Activated CD4-positive, alpha-beta T cell treated with anti-CD3 and anti-CD28 coated beads, Interleukin-10, Interleukin-2, amounts not matched to agents 100 ng/mL and 50 ng/mL, durations not matched to agents 16 hours and 8 hours (primary cell): ENCODE data around the gene CAMTA1.
"Not testable (repeated sequence)": the region's sequence is repeated elsewhere in the genome, so short reads cannot be mapped to it uniquely, and the experiment has no call there.

Experiments used
- DNase-seq: peaks from one replicate; pipeline ENCODE4 v3.0.0-alpha.2; 2020

Gene CAMTA1

DNA sequence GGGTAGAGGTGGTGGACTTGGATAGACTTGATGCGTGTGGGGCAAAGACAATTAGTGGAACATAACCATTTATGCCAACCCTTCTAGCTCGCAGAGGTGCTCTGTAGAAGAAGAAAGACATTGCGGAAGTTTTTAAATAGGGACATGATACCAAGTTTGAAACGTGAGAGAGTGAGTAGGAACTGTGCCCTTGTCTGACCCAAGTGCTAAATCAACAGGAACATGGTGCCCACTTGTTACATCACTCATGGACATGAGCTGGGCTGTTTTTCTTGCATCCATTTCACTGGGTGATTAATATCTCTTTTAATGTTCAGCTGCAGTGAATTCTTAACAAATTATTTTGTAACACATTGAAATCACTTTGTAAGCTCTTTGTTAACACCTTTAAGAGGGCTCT, 577.7 kb downstream of the CAMTA1 start:
- no peak for DNase-seq

DNA sequence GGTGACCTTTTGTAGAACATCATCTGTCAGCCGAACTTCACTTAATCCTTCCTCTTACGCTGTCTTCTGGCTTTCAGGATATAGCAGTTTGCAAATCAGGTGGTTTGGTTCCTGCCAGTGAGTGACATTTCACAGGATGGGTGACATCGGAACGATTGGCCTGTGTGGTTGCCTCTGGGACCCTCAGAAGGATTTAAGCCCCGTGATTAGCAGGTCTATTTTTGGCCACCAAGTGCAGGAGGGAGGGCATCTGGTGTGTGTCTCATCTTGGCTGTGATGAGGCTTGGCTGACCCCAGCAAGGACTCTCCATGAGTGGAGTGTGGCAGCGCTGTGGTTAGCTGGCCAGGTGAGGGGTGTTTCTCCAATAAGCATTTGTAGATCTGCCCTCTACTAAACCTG, 578.2 kb downstream of the CAMTA1 start:
- DNase-seq = no peak

DNA sequence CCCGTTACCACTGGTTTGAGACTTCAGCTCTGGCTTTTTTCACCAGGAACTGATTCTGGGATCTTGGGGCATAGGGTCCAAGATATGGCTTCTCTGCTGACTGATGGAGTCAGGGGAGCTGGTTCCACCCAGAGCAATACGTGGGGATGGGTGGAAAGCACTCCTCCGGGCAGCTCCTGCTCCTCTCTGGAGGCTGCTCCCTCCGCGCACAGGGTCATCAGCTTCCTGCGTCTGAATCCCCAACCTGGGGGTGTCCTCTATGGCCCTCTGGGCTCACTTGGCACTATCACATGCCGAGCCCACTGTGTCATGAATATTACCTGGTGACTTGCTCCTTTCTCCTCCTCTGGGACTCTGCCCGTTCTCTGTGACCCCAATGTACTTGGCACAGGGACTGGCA, 580.5 kb downstream of the CAMTA1 start:
- no peak for DNase-seq

DNA sequence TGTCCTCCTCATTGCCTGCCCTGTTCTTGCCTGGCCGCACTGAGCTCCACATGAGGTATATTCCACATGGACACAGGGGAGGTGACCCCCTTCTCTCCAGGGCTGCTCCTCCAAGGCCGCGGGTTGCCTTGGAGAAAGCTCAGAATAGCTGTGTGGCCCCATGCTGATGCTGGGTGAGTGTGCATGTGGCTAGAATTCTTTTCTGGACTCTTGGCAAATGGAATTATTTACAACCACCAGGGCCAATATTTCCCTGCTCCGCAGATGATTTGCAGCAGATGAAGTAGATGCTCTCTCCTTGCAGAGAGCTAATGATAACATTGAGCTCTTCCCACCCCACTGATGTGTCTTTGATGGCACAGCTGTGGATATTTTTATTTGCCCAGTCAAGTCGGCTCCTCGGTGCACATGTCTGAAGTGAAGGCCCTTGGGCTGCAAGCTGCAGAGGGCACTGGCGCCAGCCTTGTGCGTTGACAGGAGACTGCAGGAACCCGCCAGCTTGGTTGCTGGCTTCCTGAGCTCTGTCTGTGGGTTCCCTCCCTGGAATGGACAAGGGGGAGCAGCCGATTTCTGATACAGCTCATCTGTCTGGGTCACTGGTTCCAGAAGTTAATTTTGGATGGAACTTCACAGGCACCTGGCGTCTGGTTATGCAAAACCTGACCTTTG, 581.2 kb downstream of the CAMTA1 start:
- DNase-seq = no peak

DNA sequence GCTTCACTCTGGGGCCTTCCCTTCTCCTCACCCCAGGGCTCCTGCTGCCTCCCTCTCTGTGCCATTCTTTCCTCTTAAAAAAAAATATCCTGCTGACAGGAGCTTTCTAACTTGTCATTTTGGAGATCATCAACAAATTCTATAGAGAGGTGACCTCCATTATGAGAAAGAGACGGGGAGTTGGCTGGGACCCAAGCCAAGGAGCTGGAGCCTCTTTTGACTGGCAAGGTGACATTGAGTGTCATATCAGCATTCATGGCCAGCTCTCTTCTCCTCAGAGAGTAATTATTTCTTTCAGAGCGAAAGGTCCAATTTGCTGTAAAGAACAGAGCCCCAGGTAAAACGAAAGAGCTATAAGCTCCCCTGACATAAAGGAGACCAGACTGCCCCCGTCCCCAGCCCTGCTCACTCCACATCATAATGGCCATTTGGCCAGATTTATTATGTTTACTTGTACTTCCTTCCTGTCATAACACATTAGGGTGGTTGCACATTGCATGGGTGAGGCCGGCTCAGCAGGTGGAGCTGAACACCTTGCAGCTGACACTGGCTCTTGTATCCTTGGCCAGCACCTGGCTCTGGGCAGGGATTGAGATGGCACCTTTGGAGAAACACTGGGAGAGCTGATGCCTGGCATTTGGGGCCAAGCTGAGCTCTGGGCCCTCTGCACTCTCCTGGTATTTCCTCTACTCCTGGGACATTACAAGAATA, 581.9 kb downstream of the CAMTA1 start:
- no peak for DNase-seq

DNA sequence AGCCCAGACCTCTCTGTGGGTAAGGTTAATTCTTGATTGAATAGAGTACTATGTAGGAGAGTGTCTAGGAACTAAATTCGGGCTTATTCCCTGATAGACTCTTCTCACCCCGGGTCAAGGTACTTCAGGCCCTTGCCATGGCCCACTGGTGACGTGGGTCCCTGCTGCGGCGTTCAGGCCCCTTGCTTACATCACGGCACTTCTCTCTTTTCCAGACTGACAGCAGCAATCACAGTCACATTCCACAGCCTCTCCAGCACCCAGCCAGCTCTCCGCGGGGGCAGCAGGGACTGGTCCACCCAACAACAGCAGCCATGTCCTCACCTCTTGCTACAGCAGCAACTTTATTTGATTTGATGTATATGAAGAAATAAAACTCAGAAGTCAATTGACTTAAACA, 584.6 kb downstream of the CAMTA1 start:
- DNase-seq = no peak

DNA sequence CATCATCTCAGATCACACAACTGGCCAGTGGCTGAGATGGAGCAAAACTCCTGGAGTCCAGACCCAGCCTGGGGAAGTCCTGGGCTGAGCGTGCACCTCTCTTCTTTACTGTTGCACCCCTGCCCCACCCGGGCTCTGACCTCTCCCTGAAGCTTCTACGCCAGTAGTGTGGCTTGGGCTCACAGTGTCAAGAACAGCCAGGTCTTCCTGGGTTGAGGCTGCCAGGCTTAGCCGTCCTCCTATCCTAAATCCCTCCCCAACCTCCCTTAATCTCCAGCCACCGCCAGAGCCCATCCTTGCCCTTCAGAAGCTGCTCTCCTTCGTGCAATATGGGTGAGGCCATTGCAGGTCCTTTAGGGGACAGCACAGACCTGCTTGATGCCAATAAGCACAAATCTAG, 586.7 kb downstream of the CAMTA1 start:
- no peak for DNase-seq

DNA sequence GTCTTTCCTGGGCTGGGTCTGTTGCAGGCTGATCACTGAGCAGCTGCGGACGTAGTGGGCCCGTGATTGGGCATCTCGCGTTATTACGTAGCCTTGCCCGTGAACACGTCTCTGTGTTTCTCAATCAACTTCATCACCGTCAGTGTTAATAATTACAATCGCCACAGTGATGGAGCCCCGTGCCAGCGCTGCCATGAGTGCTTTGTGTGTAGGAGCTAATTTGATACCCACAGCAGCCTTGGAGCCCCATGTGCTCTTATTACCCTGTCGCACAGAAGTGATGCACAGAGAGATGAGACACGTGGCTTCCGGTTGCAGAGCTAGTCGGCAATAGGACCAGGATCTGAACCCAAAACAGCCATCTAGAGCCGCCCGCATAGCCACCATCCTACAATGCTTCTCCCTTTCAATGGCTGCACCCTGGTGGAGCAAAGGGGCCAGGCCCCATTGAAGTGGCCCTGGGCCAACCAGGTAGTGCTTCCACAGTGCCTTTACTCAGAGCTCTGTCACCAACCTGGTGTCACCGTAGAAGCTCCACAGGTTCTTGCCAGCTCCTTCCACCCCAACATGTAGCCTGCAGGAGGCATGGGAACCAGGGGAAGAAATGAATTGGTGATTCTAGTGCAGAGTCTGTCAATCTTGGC, 587.3 kb downstream of the CAMTA1 start:
- DNase-seq = no peak

DNA sequence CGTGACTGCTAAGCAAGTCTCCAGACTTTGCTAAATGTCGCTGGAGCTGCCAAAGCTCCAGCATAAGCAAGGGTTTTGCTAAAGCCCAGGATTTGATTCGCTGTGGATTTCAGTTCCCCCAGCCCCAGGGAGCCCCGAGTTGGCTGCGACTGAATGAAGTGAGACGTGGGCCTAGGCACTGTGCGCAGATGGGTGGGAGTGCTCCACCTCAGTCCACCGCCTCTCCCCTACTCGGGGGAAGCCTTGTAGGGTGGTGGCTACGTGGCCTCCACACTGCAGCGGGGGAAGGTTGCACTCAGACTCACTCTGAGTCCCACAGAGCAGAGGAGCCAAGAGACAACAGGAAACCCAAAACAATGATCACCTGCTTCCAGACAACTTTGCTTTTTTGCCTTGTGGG, 588.0 kb downstream of the CAMTA1 start:
- DNase-seq = no peak

DNA sequence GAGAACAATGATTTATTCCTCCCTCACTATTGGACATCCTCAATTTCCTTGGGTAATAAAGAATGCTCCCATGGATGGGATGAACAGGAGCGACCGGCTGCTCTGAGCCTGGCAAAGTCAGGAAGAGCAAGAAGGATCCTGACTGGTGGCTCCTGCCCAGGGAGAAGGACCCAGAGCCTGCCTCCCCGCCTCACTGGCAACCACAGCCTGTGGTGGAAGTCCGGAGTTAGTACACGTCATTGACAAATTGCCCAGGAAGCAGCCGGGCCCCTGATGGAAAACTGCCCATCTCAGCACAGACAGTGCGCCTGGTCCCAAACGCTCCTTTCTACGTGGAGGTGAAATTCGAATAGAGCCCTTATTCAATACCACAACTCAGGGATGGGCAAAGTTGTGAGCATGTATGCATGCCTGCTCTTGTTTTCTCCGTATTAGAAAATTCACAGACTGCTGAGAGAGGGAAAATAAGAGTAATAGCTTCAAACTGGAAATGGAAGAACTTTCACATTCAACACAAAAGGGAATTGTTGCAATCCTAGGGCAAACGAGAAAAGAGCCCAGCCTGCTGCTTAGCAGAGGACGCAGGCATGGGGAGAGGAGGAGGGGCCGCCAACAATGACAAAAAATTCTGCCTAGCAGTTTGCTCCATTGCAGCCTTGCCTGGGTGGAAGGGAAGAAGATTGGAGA, 588.8 kb downstream of the CAMTA1 start:
- no peak for DNase-seq

DNA sequence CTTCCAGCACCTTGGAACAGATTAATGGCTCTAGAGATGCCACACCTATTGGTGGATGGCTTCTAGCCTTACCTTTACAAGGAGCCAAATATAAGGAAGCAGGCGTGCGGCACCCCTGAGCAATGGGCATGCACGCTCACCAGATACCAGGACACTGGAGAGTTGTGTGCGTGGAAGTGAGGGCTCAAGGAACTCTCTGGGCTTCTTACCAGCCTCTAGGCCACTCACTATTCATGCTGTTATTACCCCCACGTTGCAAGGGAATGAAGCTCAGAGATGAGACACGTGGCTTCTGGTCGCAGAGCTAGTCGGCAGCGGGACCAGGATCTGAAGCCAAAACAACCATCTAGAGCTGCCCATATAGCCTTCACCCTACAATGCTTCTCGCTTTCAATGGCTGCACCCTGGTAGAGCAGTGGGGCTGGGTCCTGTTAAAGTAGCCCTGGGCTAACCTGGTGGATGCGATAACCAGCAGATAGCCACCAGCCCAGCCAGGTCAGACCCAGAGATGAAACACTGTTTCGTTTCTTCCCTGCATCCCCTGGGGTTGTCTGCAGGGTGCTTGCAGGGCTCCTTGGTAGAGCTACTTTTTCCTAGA, 589.4 kb downstream of the CAMTA1 start:
- no peak for DNase-seq

DNA sequence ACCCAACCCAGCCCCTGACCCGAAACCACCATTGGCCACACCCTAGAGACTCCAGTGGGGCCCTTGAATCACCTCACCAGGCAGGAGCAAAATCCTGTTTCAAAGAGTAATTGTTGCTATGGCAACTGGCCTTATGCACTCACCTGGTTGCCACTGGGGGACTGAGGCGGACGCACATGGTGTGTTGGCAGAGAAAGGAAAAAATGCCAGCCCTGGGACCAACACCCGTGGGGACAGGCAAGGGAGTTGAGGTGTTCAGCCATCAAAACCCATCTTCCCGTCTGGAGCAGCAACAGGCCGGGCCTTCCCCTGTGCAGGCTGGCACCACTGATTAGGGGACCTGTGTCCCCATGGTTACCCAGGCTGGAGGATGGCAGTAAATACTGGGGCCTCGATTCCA, 590.1 kb downstream of the CAMTA1 start:
- no peak for DNase-seq

DNA sequence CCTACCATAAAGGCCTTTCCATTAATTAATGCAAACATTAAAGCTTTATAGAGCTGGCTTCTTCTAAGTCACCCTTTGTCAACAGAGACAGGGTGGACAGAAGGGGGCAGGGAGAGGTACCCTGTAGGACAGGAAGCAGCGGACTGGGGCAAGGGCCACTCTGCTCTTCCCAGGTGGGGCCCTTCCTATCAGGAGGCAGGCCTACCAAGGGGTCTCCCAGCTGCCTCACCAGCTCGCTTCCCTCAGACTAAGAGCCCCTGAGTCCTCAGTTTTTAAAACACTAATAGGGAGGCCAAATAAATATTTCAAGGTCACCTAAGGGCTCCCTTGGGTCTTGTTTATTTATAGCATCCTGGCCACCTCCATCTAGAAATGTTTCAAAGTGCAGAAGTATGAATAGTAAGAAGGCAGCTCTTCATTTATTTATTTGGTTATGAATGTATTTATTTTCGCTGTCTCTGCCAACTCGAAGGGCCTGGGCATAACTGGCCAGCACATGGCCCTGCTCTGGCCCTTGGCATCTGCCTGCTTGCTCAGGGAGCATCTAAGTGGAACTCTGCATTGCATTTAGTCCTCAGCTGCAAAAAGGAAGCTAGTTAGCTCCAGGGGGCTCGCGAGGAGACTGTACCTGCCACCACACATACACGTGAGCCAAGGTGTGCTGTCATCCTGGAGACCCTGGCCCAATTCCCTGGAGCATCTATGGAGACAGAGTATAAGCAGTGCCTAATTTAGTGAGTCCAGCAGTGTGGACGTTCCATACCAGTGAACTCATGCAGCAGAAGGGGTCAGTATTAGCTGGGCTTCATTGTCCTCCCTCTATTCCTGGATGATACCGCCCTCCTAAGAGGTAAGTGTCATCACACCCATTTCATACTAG, 590.8 kb downstream of the CAMTA1 start:
- no peak for DNase-seq

DNA sequence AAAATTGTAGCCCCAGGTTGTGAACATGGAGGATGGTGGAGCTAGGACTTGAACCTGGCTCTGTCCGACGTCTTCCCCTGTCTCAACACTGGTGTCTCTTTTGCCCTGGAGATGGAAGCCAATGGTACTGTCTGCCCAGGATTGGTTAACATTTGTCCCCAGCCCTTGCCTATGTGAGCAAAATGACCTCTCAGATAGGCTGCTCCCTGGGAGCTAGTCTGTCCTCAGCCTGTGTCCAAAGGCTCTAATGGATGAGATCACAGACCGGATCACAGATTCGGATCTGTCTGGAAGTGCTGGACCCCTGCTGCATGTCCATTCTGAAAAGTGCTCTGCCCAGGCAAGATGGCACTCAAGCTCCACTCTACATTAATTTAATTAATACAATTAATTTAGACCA, 591.4 kb downstream of the CAMTA1 start:
- no peak for DNase-seq

DNA sequence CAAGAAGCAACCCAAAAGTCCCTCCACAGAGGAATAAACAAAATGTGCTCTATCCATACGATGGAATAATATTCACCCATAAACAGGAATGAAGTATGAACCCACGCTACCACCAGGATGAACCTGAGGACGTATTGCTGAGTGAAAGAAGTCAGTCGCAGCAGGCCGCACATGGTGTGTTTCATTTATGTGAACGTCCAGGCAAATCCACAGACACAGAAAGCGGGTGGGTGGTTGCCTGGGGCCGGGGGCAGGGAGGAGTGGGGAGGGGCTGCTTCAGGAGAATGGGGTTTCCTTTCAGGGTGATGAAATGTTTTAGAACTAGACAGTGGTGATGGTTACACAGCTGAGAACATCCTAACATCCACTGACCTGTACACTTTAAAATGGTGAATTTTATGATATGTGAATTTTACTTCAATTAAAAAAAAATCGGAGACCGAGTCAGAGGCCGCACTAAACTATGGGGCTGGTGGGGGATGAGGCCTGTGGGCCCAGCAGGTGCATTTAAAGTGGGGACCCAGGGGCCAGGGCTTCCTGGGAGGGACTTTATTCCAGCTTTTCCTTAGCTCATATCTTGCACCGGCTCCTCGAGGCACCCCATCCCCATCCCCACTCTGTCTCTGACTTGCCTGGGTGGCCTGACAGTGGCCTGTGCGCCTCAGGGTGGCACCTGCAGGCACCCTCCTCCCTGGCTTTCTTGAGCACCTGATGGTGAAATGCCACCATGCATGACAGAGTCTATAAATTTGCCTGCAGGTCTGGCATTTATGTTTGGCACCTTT, 593.3 kb downstream of the CAMTA1 start:
- no peak for DNase-seq

DNA sequence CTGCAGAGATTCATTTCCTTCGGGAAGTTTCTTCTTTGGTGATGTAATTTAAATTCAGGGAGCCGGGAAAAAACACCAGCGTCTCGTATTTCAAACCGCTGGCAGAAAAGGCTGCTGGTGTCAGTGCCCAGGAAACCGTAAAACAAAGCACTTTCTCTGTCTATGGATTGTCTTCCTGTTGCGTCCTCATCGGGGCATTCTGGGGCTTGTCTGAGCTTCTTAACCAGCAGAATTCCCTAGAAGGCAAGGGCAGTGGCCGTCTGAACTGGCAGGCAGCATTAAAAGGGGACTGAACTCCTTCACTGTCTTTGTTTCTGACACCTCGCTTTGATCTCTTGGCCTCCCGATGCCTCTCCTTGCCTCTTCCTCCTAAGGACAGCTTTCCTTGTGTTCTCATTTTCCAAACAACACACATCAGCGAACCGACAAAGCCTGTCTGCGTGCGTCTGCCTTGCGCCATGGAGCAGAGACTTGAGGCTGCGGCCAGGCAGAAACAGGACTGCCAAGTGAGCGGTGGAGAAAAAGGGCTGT, 594.3 kb downstream of the CAMTA1 start:
- DNase-seq = no peak

DNA sequence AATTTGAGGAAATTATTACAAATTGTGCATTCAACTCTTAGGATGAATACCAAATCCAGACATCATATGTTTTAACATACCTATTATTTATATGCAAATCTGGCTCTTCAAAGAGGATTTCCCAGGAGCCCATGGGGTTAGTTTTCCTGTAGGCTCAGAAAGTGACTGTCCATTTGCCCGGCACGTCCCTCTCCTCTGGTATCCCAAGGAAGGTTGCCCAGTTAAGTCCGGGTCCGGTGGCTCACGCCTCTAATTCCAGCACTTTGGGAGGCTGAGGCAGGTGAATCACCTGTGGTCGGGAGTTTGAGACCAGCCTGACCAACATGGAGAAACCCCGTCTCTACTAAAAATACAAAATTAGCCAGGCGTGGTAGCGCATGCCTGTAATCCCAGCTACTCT, 594.8 kb downstream of the CAMTA1 start:
- DNase-seq = not testable (repeated sequence)

DNA sequence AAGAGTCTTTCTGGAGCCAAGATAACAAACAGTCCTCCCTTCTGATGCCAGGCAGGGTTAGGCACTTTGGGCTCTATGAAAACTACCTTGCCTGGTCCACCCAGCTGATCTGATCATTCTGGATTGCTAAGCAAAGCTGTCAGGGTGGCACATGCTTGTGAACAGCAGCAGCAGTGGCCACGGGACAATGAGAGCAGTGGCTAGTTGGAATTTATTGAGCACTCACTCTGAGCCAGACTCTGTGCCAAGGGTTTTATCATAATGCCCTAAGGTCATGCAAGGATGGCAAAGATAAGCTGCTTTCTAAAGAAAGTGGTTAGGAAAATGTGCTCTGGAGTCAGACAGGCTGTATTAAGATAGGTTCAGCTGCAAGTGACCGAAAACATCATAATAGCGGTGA, 595.5 kb downstream of the CAMTA1 start:
- no peak for DNase-seq

DNA sequence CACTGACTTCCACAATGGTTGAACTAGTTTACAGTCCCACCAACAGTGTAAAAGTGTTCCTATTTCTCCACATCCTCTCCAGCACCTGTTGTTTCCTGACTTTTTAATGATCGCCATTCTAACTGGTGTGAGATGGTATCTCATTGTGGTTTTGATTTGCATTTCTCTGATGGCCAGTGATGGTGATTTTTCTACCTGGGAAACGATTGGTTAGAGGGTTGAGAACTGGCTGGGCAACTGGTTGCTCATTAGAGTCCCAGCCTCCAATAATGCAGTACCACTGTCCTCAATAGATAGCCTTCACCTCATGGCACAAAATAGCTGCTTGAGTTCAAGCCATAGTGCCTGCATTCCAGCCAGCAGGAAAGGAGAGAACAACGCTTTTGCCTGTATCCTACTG, 596.5 kb downstream of the CAMTA1 start:
- DNase-seq = not testable (repeated sequence)

DNA sequence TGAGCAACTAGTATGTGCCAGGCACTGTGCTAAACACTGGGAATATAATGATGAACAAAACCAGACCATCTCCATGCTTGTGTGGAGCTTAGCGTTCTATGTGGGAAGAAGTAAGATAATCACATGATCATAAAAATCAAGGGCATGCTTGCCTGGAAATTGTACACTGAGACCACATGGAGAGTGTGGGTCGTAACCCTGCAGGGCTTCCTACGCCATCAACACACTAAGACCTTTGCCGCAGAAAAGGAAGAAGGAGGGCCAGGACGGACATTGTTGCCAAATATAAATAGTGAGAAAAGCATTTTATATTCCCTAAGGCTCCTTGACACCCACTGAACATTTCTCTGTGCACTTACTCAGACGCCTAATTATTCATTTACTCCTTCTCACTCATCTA, 597.7 kb downstream of the CAMTA1 start:
- DNase-seq = no peak
